HFFc6 (cell line): ENCODE results near the gene TM4SF4. TPM values are rescaled to one million over a fixed set of nuclear protein-coding genes. Genes with fewer than 3 reads are reported as not detected.

Experiments used
- DNase-seq: peaks from one replicate; pipeline ENCODE4 v3.0.0-alpha.2; 2018
- H3K27ac Mint-ChIP-seq: 2 replicates; pipeline ENCODE4 v1.8.0; 2020; ENCODE audit warnings: mild to moderate bottlenecking, mixed read lengths
- H3K27me3 Mint-ChIP-seq: 2 replicates; pipeline ENCODE4 v1.8.0; 2021; ENCODE audit warnings: mild to moderate bottlenecking, moderate library complexity, mixed read lengths; ENCODE audit not compliant: insufficient read depth
- H3K36me3 Mint-ChIP-seq: 2 replicates; pipeline ENCODE4 v1.8.0; 2021; ENCODE audit warnings: low read depth, mixed read lengths
- H3K4me1 Mint-ChIP-seq: 2 replicates; pipeline ENCODE4 v1.8.0; 2020; ENCODE audit warnings: low read depth, mixed read lengths
- H3K4me3 Mint-ChIP-seq: 2 replicates; pipeline ENCODE4 v1.8.0; 2020; ENCODE audit warnings: mild to moderate bottlenecking, moderate library complexity, mixed read lengths
- H3K9me3 Mint-ChIP-seq: 2 replicates; pipeline ENCODE4 v1.8.0; 2020; ENCODE audit warnings: mild to moderate bottlenecking, mixed read lengths
- long read RNA-seq: library from polyadenylated mRNA; unstranded; transcript quantifications from one replicate; pipeline ENCODE4 v2.0.0, GENCODE V29; 2019
- total RNA-seq, 6 experiments: library from RNA; stranded (reverse); fragmentation: NEBNext Ultra II Directional; extraction: Animal tissue kit (Norgen Biotek cat#: 25700); gene quantifications; 2 replicates in 1 of 6; 3 replicates in 5 of 6; pipeline ENCODE4 v1.2.3, GENCODE V29; 2021
- TF ChIP-seq, protein P1 (sequence below): fragments of 200-600 bp; sonication (generic); IDR thresholded peaks from 2 replicates; pipeline ENCODE4 v1.5.0; 2021; ENCODE audit warnings: antibody characterized with exemption, mild to moderate bottlenecking

Gene TM4SF4
- 1 to 10 TPM in 1 of 6 experiments, under 1 TPM in 5; 0.25 to 1.3 (median 0.63) TPM for total RNA-seq
- long read RNA-seq: 0 reads

DNA sequence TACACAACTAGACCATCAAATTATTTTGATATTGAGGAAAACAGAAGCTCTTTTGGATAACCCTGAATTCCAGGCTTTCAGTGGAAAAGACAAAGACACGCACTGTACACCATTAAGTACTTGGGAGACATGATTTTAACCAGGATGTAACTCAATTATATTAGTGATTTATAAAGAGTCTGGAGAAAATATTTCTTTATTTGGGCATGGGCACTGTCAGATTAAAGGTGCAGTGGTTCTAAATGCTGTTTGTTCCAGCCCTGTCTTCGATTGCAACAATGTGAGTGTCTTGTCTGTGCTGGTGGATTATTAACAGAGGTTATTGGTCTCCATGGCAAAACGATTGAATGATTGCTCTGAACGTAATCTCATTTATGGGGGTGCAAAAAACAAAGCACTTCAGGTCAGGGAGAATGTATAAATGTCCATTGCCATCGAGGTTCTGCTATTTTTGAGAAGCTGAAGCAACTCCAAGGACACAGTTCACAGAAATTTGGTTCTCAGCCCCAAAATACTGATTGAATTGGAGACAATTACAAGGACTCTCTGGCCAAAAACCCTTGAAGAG, at the start of gene TM4SF4:
TSS of gene TM4SF4 (plus strand) at position 448 of the 568 bp plus-strand sequence. CDS start 181 bp downstream, outside the sequence.
- Mint-ChIP-seq H3K9me3 (peaks cover 4% of the 10 kb centered on the region), H3K27me3 (no peaks in the 10 kb centered on the region; the same call in 1 of the 2 replicates), H3K36me3 (peaks cover 17% of the 10 kb centered on the region; the same call in 1 of the 2 replicates), H3K4me1 (peaks cover 67% of the 10 kb centered on the region), H3K27ac (peak within 1 kb of the TSS; percentile 92), H3K4me3 (peak within 1 kb of the TSS; percentile 70)
- no peak for DNase-seq
- TF ChIP-seq, protein P1, sequence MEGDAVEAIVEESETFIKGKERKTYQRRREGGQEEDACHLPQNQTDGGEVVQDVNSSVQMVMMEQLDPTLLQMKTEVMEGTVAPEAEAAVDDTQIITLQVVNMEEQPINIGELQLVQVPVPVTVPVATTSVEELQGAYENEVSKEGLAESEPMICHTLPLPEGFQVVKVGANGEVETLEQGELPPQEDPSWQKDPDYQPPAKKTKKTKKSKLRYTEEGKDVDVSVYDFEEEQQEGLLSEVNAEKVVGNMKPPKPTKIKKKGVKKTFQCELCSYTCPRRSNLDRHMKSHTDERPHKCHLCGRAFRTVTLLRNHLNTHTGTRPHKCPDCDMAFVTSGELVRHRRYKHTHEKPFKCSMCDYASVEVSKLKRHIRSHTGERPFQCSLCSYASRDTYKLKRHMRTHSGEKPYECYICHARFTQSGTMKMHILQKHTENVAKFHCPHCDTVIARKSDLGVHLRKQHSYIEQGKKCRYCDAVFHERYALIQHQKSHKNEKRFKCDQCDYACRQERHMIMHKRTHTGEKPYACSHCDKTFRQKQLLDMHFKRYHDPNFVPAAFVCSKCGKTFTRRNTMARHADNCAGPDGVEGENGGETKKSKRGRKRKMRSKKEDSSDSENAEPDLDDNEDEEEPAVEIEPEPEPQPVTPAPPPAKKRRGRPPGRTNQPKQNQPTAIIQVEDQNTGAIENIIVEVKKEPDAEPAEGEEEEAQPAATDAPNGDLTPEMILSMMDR: no peak

DNA sequence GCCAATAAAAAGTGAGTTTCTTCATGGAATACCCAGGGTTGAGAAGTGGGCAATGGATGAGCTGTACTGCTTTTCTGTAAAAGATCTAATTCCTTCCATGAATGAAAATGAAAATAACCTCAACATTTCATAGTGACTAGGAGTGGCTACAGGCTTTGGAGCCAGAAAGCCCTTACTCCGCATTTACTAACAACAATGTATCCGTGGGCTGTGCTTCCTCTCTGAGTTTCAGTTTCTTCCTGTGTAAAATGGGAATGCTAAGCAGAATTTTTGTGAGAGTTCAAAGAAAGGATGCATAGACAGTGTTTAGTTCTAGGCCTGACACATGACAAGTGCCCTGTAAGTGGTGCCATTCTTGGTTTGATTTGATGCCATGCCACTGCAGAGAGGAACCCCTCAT, 49.6 kb upstream of the TM4SF4 start:
- Mint-ChIP-seq H3K27ac (no peak overlapping the region), H3K4me3 (no peak overlapping the region), H3K9me3 (no peaks in the 10 kb centered on the region), H3K36me3 (no peaks in the 10 kb centered on the region), H3K4me1 (peaks cover 19% of the 10 kb centered on the region), H3K27me3 (no peaks in the 10 kb centered on the region; the same call in 1 of the 2 replicates)
- TF ChIP-seq, protein P1: no peak
- no peak for DNase-seq

DNA sequence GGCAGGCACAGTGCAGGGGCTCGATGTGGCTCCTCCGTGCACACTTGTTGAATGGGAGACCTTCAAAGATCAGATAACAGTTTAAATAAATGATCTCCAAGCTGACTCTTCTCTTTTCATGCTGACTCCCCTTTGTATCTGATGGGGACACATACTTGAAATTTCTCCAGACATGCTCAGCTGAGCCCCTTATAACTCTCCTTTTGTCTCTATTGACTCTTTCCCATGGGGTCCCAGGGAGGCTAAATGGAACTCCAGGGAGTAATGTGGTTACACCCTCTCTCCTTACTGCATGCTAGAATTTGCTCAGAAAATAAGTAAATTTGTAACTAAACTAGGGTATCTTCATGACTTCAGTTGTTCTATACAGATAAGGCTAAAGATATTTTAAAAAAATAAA, 48.2 kb upstream of the TM4SF4 start:
- DNase-seq: no peak
- TF ChIP-seq, protein P1: no peak
- Mint-ChIP-seq H3K27me3 (no peaks in the 10 kb centered on the region; the same call in 1 of the 2 replicates), H3K9me3 (no peaks in the 10 kb centered on the region), H3K36me3 (no peaks in the 10 kb centered on the region), H3K4me1 (peaks cover 15% of the 10 kb centered on the region; the same call in 1 of the 2 replicates), H3K27ac (no peak overlapping the region), H3K4me3 (no peak overlapping the region)

- TF ChIP-seq, protein P1: no peak
- no peaks in the 10 kb centered on the region for H3K36me3 Mint-ChIP-seq
- no peaks in the 10 kb centered on the region for H3K9me3 Mint-ChIP-seq
- no peaks in the 10 kb centered on the region; the same call in 1 of the 2 replicates for H3K27me3 Mint-ChIP-seq
- H3K4me3 Mint-ChIP-seq: no peak overlapping the region
- no peak for DNase-seq
- 0 out of 2 replicates have a peak, but pooled peaks cover 6% of the 10 kb centered on the region for H3K4me1 Mint-ChIP-seq
- H3K27ac Mint-ChIP-seq: no peak overlapping the region
These were observed 46.4 kb upstream of the TM4SF4 start for GRCh38 chr3:149428087-149428486.

DNA sequence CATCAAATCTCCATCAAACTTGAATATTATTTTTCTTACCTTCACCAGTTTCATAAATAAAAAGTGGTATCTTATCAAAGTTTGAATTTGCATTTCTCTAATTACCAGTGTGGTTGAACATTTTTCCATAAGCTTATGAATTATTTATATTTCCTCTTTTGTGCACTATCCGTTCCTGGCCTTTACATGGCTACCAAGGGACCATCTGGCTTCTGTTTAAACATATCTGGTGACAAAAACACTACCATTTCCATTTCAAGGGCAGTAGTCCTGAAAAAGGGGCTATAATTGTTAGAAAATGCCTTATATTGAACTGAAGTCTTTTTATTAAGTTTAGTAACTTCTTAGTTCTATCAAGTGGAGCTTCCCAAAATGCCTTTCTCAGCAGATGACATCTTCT, 44.3 kb upstream of the TM4SF4 start:
- Mint-ChIP-seq H3K27me3 (no peaks in the 10 kb centered on the region; the same call in 1 of the 2 replicates), H3K9me3 (no peaks in the 10 kb centered on the region), H3K27ac (no peak overlapping the region), H3K36me3 (no peaks in the 10 kb centered on the region), H3K4me3 (no peak overlapping the region), H3K4me1 (0 out of 2 replicates have a peak, but pooled peaks cover 6% of the 10 kb centered on the region)
- DNase-seq: no peak
- TF ChIP-seq, protein P1: no peak
